Skeletal muscle satellite cell (primary cell): ENCODE measurements around the gene PIEZO2.

Experiments used
- H3K27me3 ChIP-seq: 2 replicates; pipeline ENCODE4 v1.7.0; 2013; ENCODE audit warnings: low read length; ENCODE audit not compliant: control insufficient read depth, insufficient read depth
- H3K36me3 ChIP-seq: 2 replicates; pipeline ENCODE4 v1.7.0; 2013; ENCODE audit warnings: mild to moderate bottlenecking, control low read depth, low read length; ENCODE audit not compliant: insufficient read depth
- H3K4me1 ChIP-seq: 2 replicates; pipeline ENCODE4 v1.7.0; 2013; ENCODE audit warnings: low read length; ENCODE audit not compliant: control insufficient read depth, insufficient read depth
- H3K4me2 ChIP-seq: 2 replicates; pipeline ENCODE4 v1.7.0; 2013; ENCODE audit warnings: mild to moderate bottlenecking, low read length
- H3K4me3 ChIP-seq: 2 replicates; pipeline ENCODE4 v1.7.0; 2013; ENCODE audit warnings: low read length
- H3K9ac ChIP-seq: 2 replicates; pipeline ENCODE4 v1.7.0; 2013; ENCODE audit warnings: mild to moderate bottlenecking, low read depth, low read length, moderate library complexity
- H3K9me3 ChIP-seq: replicated peaks from 2 replicates; pipeline ENCODE4 v1.7.0; 2013; ENCODE audit warnings: mild to moderate bottlenecking, control low read depth, low read length

PIEZO2 gene

DNA sequence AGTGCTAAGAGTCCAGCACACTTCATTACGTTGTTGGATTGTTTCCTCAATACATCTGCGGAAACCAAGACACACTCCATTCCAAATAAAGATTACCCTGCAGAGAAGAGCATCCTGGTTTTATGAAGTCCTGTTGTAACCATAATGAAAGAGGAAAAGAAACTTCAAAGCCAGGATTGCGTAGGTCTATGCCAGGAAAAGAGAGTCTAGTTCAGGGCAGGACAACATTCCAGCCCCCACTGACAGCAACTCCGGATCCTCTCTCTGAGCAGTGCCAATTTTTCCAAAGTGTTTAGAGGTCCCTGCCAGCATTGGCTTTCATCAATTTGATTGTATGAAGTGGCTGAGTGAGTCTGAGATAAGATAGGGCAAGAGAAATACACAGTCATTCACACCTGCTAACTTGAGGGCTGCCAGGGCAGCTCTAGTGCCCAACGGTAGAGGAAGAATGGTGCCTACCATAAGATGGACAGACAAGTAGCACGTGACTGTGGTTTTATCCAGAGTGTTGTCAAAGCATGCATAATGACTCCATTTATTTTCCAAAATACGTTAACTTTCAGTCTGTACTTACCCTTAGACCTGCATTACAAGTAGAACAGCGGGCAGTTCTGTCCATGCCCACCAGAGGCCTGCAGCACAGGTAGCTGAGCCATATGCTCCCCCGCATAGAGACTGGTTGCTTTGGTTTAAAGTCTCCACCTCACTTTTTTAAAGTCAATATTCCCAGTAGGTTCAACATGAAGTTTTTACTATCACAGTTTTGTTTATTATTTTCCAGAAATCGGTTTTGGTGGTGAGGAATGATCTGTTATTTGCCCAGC, 23.7 kb downstream of the PIEZO2 start:
- no peak overlapping the region for H3K4me3 ChIP-seq
- H3K9ac ChIP-seq: no peak overlapping the region
- no peak overlapping the region for H3K4me2 ChIP-seq
- no peaks in the 10 kb centered on the region for H3K36me3 ChIP-seq
- H3K9me3 ChIP-seq: no peaks in the 10 kb centered on the region
- peaks cover 5% of the 10 kb centered on the region for H3K4me1 ChIP-seq
- H3K27me3 ChIP-seq: no peaks in the 10 kb centered on the region

DNA sequence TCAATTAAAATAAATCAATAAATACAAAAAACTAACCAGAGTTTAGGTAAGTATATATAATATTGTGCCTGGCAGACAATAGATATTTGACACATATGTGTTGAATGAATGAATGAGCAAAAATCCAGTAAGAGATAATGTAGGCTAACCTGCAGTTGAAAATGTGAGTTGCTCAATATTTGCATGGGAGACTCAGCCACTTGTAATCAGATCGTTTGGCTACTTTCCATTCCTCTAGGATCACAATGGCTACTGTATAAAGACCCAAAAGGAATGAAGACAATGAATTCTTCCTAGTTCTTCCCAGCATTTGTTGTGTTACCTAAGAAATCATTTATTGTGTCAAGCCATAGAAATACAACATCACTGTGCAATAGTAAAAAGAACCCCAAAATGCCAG, 25.3 kb downstream of the PIEZO2 start:
- no peaks in the 10 kb centered on the region for H3K36me3 ChIP-seq

DNA sequence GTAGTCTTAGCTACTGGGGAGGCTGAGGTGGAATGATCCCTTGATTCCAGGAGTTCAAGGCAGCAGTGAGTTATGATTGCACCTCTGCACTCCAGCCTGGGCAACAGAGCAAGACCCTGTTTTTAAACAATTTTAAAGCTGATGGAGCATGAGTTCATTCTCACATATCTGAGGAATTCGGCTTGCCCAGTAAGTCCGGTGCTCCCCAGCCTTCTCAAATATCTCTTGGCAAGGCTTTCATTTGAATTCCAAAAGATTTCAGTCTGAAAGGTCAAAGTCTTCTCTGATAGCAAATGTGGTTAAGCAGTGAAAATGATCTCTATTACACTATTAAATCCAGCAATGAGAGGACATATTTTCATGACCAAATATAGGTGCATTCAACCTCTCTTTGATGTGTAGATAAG, 27.9 kb downstream of the PIEZO2 start:
- no peak overlapping the region for H3K4me2 ChIP-seq
- H3K27me3 ChIP-seq: no peaks in the 10 kb centered on the region
- H3K4me3 ChIP-seq: no peak overlapping the region
- H3K9ac ChIP-seq: no peak overlapping the region
- H3K36me3 ChIP-seq: no peaks in the 10 kb centered on the region
- no peaks in the 10 kb centered on the region for H3K9me3 ChIP-seq
- peaks cover 26% of the 10 kb centered on the region for H3K4me1 ChIP-seq

More for the DNA sequence above, 25.3 kb downstream of the PIEZO2 start:
- Histone ChIP-seq H3K9me3 (no peaks in the 10 kb centered on the region), H3K4me2 (no peak overlapping the region), H3K4me3 (no peak overlapping the region), H3K27me3 (no peaks in the 10 kb centered on the region), H3K4me1 (peaks cover 17% of the 10 kb centered on the region), H3K9ac (no peak overlapping the region)

DNA sequence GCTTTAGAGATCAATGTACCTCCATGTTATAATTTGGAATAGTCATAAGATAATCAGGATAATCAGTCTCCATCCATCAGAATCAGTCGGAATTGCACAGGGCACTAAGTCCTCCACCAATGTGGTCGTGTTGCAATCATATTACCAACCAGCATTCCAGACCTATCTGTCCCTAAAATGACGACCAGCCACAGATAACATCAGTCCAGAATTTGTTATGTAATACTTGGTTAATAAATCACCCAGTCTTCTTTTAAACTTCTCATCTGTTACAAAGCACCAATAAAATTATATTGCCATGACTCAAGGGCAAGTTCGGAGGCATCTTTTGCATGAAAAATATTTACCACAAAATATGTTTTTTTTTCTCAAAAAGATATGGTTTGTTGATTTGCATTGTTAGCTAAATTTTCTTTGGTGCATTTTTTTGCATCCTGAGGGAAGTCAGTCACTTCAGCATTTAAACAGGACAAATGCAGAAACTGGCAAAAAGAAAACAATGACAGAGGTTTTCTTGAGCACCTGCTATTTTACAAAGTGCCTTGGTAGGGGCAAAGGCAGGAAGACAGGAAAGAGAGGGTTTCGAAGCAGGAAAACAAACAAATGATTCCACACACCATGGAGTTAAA, 29.3 kb downstream of the PIEZO2 start:
- H3K4me3 ChIP-seq: no peak overlapping the region
- no peaks in the 10 kb centered on the region for H3K36me3 ChIP-seq
- H3K27me3 ChIP-seq: no peaks in the 10 kb centered on the region
- no peak overlapping the region for H3K9ac ChIP-seq
- H3K9me3 ChIP-seq: no peaks in the 10 kb centered on the region
- peaks cover 26% of the 10 kb centered on the region for H3K4me1 ChIP-seq
- peak overlapping the region; percentile 33 for H3K4me2 ChIP-seq

DNA sequence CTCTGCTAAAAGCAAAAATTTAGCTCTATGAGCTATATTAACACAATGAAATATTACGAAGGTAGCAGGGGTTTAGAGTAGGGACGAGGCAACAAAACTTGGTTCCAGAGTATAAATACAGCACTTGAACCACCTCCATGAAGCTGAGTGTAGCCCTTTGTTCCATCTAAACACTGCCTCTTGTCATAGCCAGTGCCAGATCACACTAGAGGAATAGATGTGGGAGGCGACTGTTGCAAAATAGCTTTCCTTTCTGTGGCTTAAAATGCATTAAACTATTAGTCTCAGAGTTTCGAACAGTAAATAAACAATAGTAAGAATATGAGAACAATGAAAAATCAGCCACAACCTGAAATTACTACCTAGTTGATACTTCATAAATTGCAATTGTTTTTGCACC, 29.8 kb downstream of the PIEZO2 start:
- peak overlapping the region; percentile 28 for H3K4me2 ChIP-seq
- no peak overlapping the region for H3K9ac ChIP-seq
- H3K4me1 ChIP-seq: peaks cover 31% of the 10 kb centered on the region

DNA sequence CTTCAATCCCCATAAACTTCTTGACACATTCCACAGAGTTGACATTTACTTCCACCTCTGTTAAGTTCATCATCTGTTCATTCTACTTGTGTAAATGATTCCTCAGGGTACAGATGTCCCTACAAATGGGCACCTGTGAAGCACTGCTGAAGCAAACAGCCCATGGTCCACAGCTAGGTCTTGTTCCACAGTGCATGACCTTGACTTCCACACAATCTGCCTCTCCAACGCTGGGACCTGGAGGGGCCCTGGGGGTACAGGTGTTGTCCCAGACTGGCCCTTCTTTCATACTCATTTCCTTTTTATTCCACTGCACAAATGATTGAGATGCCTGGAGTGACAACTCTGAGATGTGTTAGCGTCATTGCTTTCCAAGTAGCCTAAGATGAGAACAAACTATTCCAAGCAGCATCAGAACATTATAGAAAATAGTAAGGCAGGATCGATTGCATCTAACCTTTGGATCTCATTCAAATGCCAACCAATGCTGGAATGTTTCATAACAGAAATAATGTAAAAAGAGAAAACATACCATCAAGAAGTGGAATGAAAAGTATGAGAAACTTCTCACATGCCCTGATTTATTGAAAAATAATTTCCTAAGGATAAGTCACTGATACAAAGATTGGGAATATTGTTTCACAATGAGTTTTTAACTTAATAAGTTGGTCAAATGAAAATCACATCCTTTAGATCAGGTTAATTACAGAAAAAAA, 31.2 kb downstream of the PIEZO2 start:
- no peaks in the 10 kb centered on the region for H3K36me3 ChIP-seq
- H3K9me3 ChIP-seq: no peaks in the 10 kb centered on the region
- no peaks in the 10 kb centered on the region for H3K27me3 ChIP-seq
- no peak overlapping the region for H3K9ac ChIP-seq
- no peak overlapping the region for H3K4me2 ChIP-seq
- H3K4me3 ChIP-seq: no peak overlapping the region
- peaks cover 32% of the 10 kb centered on the region for H3K4me1 ChIP-seq

More for the DNA sequence above, 29.8 kb downstream of the PIEZO2 start:
- Histone ChIP-seq H3K27me3 (no peaks in the 10 kb centered on the region), H3K36me3 (no peaks in the 10 kb centered on the region), H3K9me3 (no peaks in the 10 kb centered on the region), H3K4me3 (no peak overlapping the region)

DNA sequence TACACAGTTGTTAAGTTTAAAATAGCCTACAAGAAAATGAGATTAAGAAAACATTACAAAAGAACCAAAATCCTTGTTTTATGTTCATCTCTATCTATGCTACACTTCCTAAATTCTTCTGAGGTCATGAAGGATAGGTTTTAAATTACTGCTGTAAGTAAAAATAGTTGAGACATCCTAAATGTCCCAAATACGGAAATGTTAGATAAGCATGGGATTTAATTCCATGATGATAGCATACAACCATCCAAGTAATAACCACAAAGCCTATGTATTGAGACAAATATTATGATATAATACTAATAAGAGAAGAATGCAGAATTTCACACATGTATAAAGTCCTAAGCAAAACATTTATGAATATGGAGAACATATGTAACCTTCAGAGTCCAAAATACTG, 34.1 kb downstream of the PIEZO2 start:
- no peaks in the 10 kb centered on the region for H3K36me3 ChIP-seq
- peaks cover 25% of the 10 kb centered on the region for H3K4me1 ChIP-seq
- H3K9me3 ChIP-seq: no peaks in the 10 kb centered on the region
- H3K4me2 ChIP-seq: peak overlapping the region; percentile 6
- no peaks in the 10 kb centered on the region for H3K27me3 ChIP-seq
- no peak overlapping the region for H3K9ac ChIP-seq
- H3K4me3 ChIP-seq: no peak overlapping the region

DNA sequence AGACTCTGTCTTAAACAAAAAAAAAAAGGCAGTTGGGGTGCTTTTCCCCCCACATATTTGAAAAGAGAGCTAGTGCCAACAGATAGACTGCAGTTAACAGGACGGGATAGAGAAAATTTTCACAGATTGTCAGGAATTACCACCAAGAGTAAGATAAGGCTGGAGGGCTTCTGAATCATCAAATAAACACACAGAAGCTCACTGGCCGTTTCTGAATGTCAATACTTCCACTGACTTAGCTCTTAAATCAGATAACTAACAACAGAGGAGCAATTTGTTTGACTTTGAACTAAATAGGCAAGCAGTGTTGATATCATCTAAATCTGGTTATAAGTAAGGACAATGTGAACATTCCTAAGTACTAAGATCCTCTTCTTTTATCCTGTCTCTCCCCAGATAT, 34.7 kb downstream of the PIEZO2 start:
- peaks cover 19% of the 10 kb centered on the region for H3K4me1 ChIP-seq
- H3K4me2 ChIP-seq: peak overlapping the region; percentile 6
- H3K4me3 ChIP-seq: no peak overlapping the region
- H3K36me3 ChIP-seq: no peaks in the 10 kb centered on the region
- no peaks in the 10 kb centered on the region for H3K9me3 ChIP-seq
- no peaks in the 10 kb centered on the region for H3K27me3 ChIP-seq
- H3K9ac ChIP-seq: no peak overlapping the region

DNA sequence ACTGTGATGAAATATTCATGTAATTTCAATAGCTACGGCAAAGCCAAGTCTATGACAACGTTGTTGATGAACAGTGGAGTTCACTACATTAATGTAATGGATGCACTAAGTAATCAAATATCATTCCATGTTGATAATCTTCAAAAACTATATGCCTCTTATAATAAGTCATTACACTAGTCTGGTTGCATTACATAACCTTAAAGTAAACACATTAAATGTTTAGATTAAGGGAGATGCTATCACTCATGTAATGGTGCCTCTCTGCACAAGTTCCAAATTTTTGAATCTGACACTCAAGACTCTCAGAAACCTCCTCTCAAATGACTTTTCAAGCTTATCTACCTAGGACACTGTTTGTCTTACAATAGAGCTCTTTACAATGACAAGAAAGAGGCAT, 35.4 kb downstream of the PIEZO2 start:
- Histone ChIP-seq H3K36me3 (no peaks in the 10 kb centered on the region), H3K9ac (no peak overlapping the region), H3K4me2 (no peak overlapping the region), H3K9me3 (no peaks in the 10 kb centered on the region), H3K27me3 (no peaks in the 10 kb centered on the region), H3K4me1 (peaks cover 15% of the 10 kb centered on the region), H3K4me3 (no peak overlapping the region)

DNA sequence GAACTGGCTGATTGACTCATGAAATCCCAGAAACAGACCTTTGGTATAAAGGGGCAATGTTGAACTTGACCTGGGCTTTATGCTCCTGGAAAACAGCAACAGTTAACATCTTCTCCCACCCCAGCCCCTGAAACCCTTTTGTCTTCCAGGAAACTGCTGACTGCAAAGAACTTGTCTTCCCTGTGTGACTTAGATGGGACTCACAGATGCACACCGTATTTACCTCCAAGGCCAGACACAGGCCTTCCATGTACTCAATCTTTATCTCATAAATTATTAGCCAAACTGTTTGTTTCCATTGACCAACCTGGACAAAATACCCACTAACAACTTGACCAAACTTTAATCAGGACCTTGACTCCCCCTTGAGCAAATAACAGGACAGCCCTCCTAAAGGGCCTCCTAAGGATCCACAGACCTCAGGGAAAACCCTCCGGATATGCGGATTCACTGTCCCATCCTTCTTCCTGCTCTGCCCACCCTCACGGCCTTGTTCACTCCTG, 36.3 kb downstream of the PIEZO2 start:
- Histone ChIP-seq H3K9ac (no peak overlapping the region), H3K9me3 (no peaks in the 10 kb centered on the region), H3K4me1 (peaks cover 13% of the 10 kb centered on the region), H3K4me3 (no peak overlapping the region), H3K4me2 (no peak overlapping the region), H3K36me3 (no peaks in the 10 kb centered on the region), H3K27me3 (no peaks in the 10 kb centered on the region)

DNA sequence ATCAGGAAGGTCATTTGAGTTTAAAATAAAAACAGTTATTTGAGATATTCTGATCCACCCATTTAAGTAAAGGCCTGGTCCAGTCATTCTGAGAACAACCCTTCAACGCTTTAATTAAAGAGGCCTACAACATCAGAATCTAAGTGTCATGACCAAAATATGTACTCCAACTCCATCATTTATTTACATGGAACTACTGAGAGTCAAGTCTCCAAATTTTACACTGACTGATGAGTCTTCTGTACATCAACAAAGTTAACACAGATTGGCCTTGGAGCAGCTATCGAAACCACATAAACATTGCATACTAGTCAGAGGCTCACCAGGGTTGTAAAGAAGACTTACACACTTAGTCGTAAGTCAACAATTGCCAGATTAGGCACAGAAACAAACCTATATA, 37.1 kb downstream of the PIEZO2 start:
- no peak overlapping the region for H3K9ac ChIP-seq
- peaks cover 7% of the 10 kb centered on the region for H3K4me1 ChIP-seq
- no peaks in the 10 kb centered on the region for H3K36me3 ChIP-seq
- no peak overlapping the region for H3K4me2 ChIP-seq
- no peaks in the 10 kb centered on the region for H3K9me3 ChIP-seq
- H3K4me3 ChIP-seq: no peak overlapping the region
- no peaks in the 10 kb centered on the region for H3K27me3 ChIP-seq
